GM10266 (cell line): ENCODE data around the gene SNAPC3.
"Not testable (repeated sequence)": the region's sequence is repeated elsewhere in the genome, so short reads cannot be mapped to it uniquely, and the experiment has no call there.

ENCODE experiments used
- DNase-seq: peaks from one replicate; pipeline ENCODE4 v3.0.0; 2012; ENCODE audit errors: extremely low spot score
- CTCF ChIP-seq: IDR thresholded peaks from 2 replicates; pipeline ENCODE4 v1.5.1; 2012; ENCODE audit warnings: mild to moderate bottlenecking, low read depth; ENCODE audit not compliant: control insufficient read depth, insufficient read depth; ENCODE audit errors: missing control alignments

The SNAPC3 gene

GRCh38 chr9:15422372-15423230 is at the start of gene SNAPC3:
SNAPC3 (plus strand) TSS chr9:15422876; CDS start chr9:15422880, 4 bp downstream.
- TF ChIP-seq CTCF = no peak
- peak; percentile 93 for DNase-seq

- TF ChIP-seq CTCF = no peak
- DNase-seq = no peak
Measured at GRCh38 chr9:15373881-15374280, 48.8 kb upstream of the SNAPC3 start.

- DNase-seq = no peak
- TF ChIP-seq CTCF = no peak
Measured at GRCh38 chr9:15374310-15374709, 48.4 kb upstream of the SNAPC3 start.

GRCh38 chr9:15374825-15375224 is 47.9 kb upstream of the SNAPC3 start:
- DNase-seq = no peak
- TF ChIP-seq CTCF = no peak

GRCh38 chr9:15377625-15378540 is 44.8 kb upstream of the SNAPC3 start:
- DNase-seq = no peak
- no peak for TF ChIP-seq CTCF

- DNase-seq = not testable (repeated sequence)
Measured at GRCh38 chr9:15379317-15379716, 43.4 kb upstream of the SNAPC3 start.

- DNase-seq = not testable (repeated sequence)
Measured at GRCh38 chr9:15379888-15380287, 42.8 kb upstream of the SNAPC3 start.

- no peak for TF ChIP-seq CTCF
Measured at GRCh38 chr9:15381491-15381890, 41.2 kb upstream of the SNAPC3 start.

More at GRCh38 chr9:15381491-15381890, 41.2 kb upstream of the SNAPC3 start:
- DNase-seq = no peak
